Neural cell (in vitro differentiated cells): ENCODE measurements around the gene PITHD1. TPM values are rescaled to one million over a fixed set of nuclear protein-coding genes. Genes with fewer than 3 reads are reported as not detected.

Experiments
- H2AFZ ChIP-seq: fragments of 200-600, 300-800 bp; sonication (generic), shearing (Covaris generic); 2 replicates; pipeline ENCODE4 v1.6.0; 2014; ENCODE audit warnings: low read depth, mild to moderate bottlenecking, antibody characterized with exemption, low read length, moderate library complexity
- H3F3A ChIP-seq: fragments of 200-600 bp; shearing (Covaris generic); 2 replicates; pipeline ENCODE4 v1.6.1; 2016; ENCODE audit warnings: mild to moderate bottlenecking, moderate library complexity, mixed read lengths, antibody characterized with exemption, low read length; ENCODE audit not compliant: insufficient read depth, poor library complexity, severe bottlenecking
- H3K27ac ChIP-seq: fragments of 200-600, 300-800 bp; sonication (generic), shearing (Covaris generic); 2 replicates; pipeline ENCODE4 v1.5.1; 2014; ENCODE audit warnings: mild to moderate bottlenecking, low read length, moderate library complexity
- H3K27me3 ChIP-seq: fragments of 300-800, 200-600 bp; sonication (generic), shearing (Covaris generic); 2 replicates; pipeline ENCODE4 v1.6.0; 2014; ENCODE audit warnings: mild to moderate bottlenecking, low read depth, low read length, moderate library complexity; ENCODE audit not compliant: insufficient read depth
- H3K36me3 ChIP-seq: fragments of 300-800, 200-600 bp; sonication (generic), shearing (Covaris generic); 2 replicates; pipeline ENCODE4 v1.5.1; 2014; ENCODE audit warnings: mild to moderate bottlenecking, antibody characterized with exemption, low read length, moderate library complexity; ENCODE audit not compliant: insufficient read depth
- H3K4me2 ChIP-seq: fragments of 300-800, 200-600 bp; sonication (generic), shearing (Covaris generic); 2 replicates; pipeline ENCODE4 v1.6.0; 2014; ENCODE audit warnings: mild to moderate bottlenecking, low read length
- H3K4me3 ChIP-seq: fragments of 300-800, 200-600 bp; sonication (generic), shearing (Covaris generic); 2 replicates; pipeline ENCODE4 v1.5.1; 2014; ENCODE audit warnings: mild to moderate bottlenecking, low read length, moderate library complexity
- H3K79me2 ChIP-seq: fragments of 200-600 bp; shearing (Covaris generic); replicated peaks from 2 replicates; pipeline ENCODE4 v1.6.0; 2014; ENCODE audit warnings: mild to moderate bottlenecking, low read length, moderate library complexity; ENCODE audit not compliant: insufficient read depth
- H3K9ac ChIP-seq: fragments of 300-800, 200-600 bp; sonication (generic), shearing (Covaris generic); 2 replicates; pipeline ENCODE4 v1.6.1; 2016; ENCODE audit warnings: mild to moderate bottlenecking, low read length, mixed read lengths
- H3K9me2 ChIP-seq: fragments of 200-600 bp; shearing (Covaris generic); 2 replicates; pipeline ENCODE4 v1.6.1; 2016; ENCODE audit warnings: mild to moderate bottlenecking, low read length, mixed read lengths; ENCODE audit not compliant: insufficient read depth
- H3K9me3 ChIP-seq: fragments of 200-600, 300-800 bp; sonication (generic), shearing (Covaris generic); 2 replicates; pipeline ENCODE4 v1.6.1; 2016; ENCODE audit warnings: mild to moderate bottlenecking, mixed run types, low read length, moderate library complexity, mixed read lengths
- H4K20me1 ChIP-seq: fragments of 200-600 bp; shearing (Covaris generic); 2 replicates; pipeline ENCODE4 v1.6.1; 2016; ENCODE audit warnings: mild to moderate bottlenecking, mixed run types; ENCODE audit not compliant: insufficient read depth
- EP300 ChIP-seq: fragments of 450-650 bp; conservative IDR thresholded peaks from 2 replicates; pipeline ENCODE4 v1.6.1; 2014; ENCODE audit warnings: antibody characterized with exemption, mild to moderate bottlenecking, moderate library complexity; ENCODE audit not compliant: poor library complexity, severe bottlenecking
- EZH2 ChIP-seq: fragments of 200-600, 300-800 bp; shearing (Covaris generic), sonication (generic); IDR thresholded peaks from 2 replicates; pipeline ENCODE4 v1.6.1; 2014; ENCODE audit warnings: antibody characterized with exemption, low read length, borderline replicate concordance, mild to moderate bottlenecking; ENCODE audit not compliant: insufficient read depth, poor library complexity, severe bottlenecking
- MXI1 ChIP-seq: fragments of 450-650 bp; conservative IDR thresholded peaks from 2 replicates; pipeline ENCODE4 v1.6.1; 2014; ENCODE audit warnings: antibody characterized with exemption, mild to moderate bottlenecking; ENCODE audit not compliant: poor library complexity, severe bottlenecking
- POLR2AphosphoS5 ChIP-seq: IDR thresholded peaks from 2 replicates; pipeline ENCODE4 v1.6.1; 2012
- RAD21 ChIP-seq: fragments of 450-650 bp; conservative IDR thresholded peaks from 2 replicates; pipeline ENCODE4 v1.6.1; 2014; ENCODE audit warnings: antibody characterized with exemption, mild to moderate bottlenecking, moderate library complexity
- SMC3 ChIP-seq: fragments of 450-650 bp; conservative IDR thresholded peaks from 2 replicates; pipeline ENCODE4 v1.6.1; 2014; ENCODE audit warnings: antibody characterized with exemption, mild to moderate bottlenecking, moderate library complexity; ENCODE audit not compliant: poor library complexity
- TAF1 ChIP-seq: IDR thresholded peaks from 2 replicates; pipeline ENCODE4 v1.6.1; 2012; ENCODE audit warnings: low read depth
- polyA plus RNA-seq: library from polyadenylated mRNA; depleted of rRNA; stranded (reverse); fragments of >200 nt; gene quantifications from 2 replicates; pipeline ENCODE4 v1.2.3, GENCODE V29; 2014
- TF ChIP-seq, protein P1 (sequence below): IDR thresholded peaks from 2 replicates; pipeline ENCODE4 v1.6.1; 2012; ENCODE audit warnings: borderline replicate concordance
- TF ChIP-seq, protein P2 (sequence below): fragments of 450-650 bp; IDR thresholded peaks from 2 replicates; pipeline ENCODE4 v1.5.1; 2014; ENCODE audit warnings: antibody characterized with exemption, mild to moderate bottlenecking, moderate library complexity; ENCODE audit not compliant: poor library complexity, severe bottlenecking

The PITHD1 gene
- polyA plus RNA-seq, 1 donor from 2014 or later, result 267 TPM

DNA sequence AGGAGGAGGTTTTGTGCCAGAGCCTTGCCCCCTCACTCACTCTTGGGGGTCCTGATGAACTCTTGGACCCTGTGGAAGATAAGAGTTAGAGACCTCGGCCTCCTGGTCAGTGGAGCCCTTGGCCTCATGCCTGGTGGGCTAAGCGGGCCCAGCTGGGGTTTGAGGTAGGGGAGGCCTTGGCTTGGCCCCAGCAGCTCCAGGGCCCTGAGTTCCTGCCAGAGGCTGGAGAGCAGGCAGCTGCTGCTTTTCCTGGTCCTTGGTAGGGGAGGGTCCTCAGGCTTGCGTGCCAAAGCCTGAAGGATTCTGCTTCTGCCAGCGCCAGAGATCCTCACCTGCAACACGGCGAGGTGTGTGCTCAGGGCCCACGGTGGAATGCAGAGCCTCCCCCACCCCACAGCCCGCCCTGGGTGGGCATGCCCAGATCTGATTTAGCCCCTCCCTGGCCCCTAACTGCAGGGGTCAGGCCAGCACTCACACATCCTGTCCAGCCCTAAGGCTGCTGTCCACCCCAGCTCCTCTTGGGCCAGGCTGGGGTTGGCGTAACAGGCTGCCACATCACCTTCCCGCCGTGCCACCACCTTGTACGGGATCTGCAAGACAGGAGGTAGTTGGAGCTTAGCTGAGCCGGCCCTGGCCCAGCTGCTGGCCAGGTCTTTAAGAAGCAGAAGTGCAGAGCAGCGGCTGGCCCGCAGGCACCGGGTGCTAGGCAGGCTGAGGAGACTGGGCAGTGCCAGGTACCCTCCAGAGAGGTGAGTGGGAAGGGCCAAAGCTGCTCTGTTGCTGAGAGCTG, 17.7 kb downstream of the PITHD1 start:
- no peak overlapping the region for H2AFZ ChIP-seq
- no peak overlapping the region for H3K27ac ChIP-seq
- no peak overlapping the region for H3K4me3 ChIP-seq
- no peaks in the 10 kb centered on the region for H3K27me3 ChIP-seq
- H3K9me2 ChIP-seq, result no peaks in the 10 kb centered on the region
- TF ChIP-seq SMC3, result no peak
- TF ChIP-seq, protein P1, sequence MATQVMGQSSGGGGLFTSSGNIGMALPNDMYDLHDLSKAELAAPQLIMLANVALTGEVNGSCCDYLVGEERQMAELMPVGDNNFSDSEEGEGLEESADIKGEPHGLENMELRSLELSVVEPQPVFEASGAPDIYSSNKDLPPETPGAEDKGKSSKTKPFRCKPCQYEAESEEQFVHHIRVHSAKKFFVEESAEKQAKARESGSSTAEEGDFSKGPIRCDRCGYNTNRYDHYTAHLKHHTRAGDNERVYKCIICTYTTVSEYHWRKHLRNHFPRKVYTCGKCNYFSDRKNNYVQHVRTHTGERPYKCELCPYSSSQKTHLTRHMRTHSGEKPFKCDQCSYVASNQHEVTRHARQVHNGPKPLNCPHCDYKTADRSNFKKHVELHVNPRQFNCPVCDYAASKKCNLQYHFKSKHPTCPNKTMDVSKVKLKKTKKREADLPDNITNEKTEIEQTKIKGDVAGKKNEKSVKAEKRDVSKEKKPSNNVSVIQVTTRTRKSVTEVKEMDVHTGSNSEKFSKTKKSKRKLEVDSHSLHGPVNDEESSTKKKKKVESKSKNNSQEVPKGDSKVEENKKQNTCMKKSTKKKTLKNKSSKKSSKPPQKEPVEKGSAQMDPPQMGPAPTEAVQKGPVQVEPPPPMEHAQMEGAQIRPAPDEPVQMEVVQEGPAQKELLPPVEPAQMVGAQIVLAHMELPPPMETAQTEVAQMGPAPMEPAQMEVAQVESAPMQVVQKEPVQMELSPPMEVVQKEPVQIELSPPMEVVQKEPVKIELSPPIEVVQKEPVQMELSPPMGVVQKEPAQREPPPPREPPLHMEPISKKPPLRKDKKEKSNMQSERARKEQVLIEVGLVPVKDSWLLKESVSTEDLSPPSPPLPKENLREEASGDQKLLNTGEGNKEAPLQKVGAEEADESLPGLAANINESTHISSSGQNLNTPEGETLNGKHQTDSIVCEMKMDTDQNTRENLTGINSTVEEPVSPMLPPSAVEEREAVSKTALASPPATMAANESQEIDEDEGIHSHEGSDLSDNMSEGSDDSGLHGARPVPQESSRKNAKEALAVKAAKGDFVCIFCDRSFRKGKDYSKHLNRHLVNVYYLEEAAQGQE, result no peak
- TF ChIP-seq POLR2AphosphoS5, result no peak
- TF ChIP-seq TAF1, result no peak
- TF ChIP-seq RAD21, result no peak
- TF ChIP-seq EP300, result no peak
- no peaks in the 10 kb centered on the region for H4K20me1 ChIP-seq
- peaks cover 4% of the 10 kb centered on the region for H3K36me3 ChIP-seq
- H3K9me3 ChIP-seq, result no peaks in the 10 kb centered on the region
- H3F3A ChIP-seq, result no peaks in the 10 kb centered on the region
- peaks cover 18% of the 10 kb centered on the region for H3K79me2 ChIP-seq
- no peak overlapping the region for H3K4me2 ChIP-seq
- no peak overlapping the region for H3K9ac ChIP-seq

DNA sequence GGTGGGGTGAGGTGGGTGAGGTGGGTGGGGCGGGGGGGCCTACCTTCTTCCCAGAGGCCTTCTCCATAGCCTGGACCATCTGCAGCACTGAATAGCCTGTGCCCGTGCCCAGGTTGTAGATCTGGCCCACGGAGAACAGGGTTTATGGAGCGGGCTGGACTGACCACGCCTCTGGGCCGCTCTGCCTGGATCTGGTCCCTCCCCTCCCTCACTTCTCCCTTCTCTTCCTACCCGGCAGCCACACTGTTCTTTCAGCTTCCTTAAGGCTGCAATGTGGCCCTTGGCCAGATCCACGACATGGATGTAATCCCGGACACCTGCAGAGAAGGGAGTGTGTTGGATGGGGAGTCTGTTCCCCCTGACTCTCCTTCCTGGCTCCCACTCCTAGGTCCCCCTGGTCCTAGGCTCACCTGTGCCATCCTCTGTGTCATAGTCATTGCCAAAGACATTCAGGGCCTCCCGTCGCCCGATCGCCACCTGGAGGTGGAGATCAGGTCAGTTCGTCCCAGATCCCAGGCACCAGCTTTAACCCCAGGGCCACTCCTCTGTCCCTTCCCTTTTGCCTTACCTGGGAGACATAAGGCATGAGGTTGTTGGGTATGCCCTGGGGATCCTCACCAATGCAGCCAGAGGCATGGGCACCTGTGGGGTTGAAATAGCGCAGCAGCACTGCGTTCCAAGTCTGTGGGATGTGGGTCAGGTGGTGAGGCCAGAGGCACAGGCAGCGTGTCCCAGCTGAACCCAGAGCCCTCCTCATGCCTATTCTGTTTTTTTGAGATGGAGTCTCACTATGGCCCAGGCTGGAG, 18.5 kb downstream of the PITHD1 start:
- no peaks in the 10 kb centered on the region for H3F3A ChIP-seq
- H3K27me3 ChIP-seq, result no peaks in the 10 kb centered on the region
- no peaks in the 10 kb centered on the region for H4K20me1 ChIP-seq
- no peak overlapping the region for H3K4me2 ChIP-seq
- no peaks in the 10 kb centered on the region for H3K9me2 ChIP-seq
- no peak overlapping the region for H3K27ac ChIP-seq
- H3K36me3 ChIP-seq, result peaks cover 4% of the 10 kb centered on the region
- no peak overlapping the region for H3K4me3 ChIP-seq
- H2AFZ ChIP-seq, result no peak overlapping the region
- peaks cover 13% of the 10 kb centered on the region for H3K79me2 ChIP-seq
- H3K9me3 ChIP-seq, result no peaks in the 10 kb centered on the region
- TF ChIP-seq EP300 (no peak), SMC3 (no peak), MXI1 (no peak), RAD21 (no peak), EZH2 (no peak), POLR2AphosphoS5 (no peak), TAF1 (no peak)
- TF ChIP-seq, protein P1, result no peak
- TF ChIP-seq, protein P2, sequence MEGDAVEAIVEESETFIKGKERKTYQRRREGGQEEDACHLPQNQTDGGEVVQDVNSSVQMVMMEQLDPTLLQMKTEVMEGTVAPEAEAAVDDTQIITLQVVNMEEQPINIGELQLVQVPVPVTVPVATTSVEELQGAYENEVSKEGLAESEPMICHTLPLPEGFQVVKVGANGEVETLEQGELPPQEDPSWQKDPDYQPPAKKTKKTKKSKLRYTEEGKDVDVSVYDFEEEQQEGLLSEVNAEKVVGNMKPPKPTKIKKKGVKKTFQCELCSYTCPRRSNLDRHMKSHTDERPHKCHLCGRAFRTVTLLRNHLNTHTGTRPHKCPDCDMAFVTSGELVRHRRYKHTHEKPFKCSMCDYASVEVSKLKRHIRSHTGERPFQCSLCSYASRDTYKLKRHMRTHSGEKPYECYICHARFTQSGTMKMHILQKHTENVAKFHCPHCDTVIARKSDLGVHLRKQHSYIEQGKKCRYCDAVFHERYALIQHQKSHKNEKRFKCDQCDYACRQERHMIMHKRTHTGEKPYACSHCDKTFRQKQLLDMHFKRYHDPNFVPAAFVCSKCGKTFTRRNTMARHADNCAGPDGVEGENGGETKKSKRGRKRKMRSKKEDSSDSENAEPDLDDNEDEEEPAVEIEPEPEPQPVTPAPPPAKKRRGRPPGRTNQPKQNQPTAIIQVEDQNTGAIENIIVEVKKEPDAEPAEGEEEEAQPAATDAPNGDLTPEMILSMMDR, result no peak
- no peak overlapping the region for H3K9ac ChIP-seq
